HL-60 (cell line): ENCODE measurements around the gene GXYLT2.
A peak's percentile ranks its signal among the peaks of the same experiment; 100 is the strongest.

ENCODE experiments used
- DNase-seq, 2 experiments: peaks; one replicate each; pipeline ENCODE4 v3.0.0-alpha.2; 2010 to 2020; ENCODE audit warnings: low read depth in 1 of 2, low spot score in 1 of 2
- H3K27ac ChIP-seq: fragments of 250-450 bp; sonication (Bioruptor Pico); replicated peaks from 2 replicates; pipeline ENCODE4 v1.5.1; 2020; ENCODE audit warnings: mild to moderate bottlenecking, moderate library complexity
- H3K27me3 ChIP-seq: fragments of 250-450 bp; sonication (Bioruptor Pico); 2 replicates; pipeline ENCODE4 v1.5.1; 2021; ENCODE audit warnings: mild to moderate bottlenecking, moderate library complexity; ENCODE audit not compliant: insufficient read depth, poor library complexity, severe bottlenecking
- H3K4me3 ChIP-seq: replicated peaks from 2 replicates; pipeline ENCODE4 v1.5.1; 2011; ENCODE audit warnings: mild to moderate bottlenecking, control low read depth, low read length; ENCODE audit not compliant: insufficient read depth
- CTCF ChIP-seq: IDR thresholded peaks from one replicate; pipeline ENCODE4 v1.5.1; 2011; ENCODE audit warnings: low read length, control low read depth, inconsistent platforms; ENCODE audit not compliant: insufficient read depth
- GABPA ChIP-seq: IDR thresholded peaks from 2 replicates; pipeline ENCODE4 v1.6.1; 2012; ENCODE audit warnings: low read depth
- POLR2AphosphoS5 ChIP-seq: IDR thresholded peaks from 2 replicates; pipeline ENCODE4 v1.6.1; 2012; ENCODE audit warnings: low read depth
- REST ChIP-seq: IDR thresholded peaks from 2 replicates; pipeline ENCODE4 v1.6.1; 2012; ENCODE audit warnings: low read depth; ENCODE audit not compliant: insufficient replicate concordance
- SPI1 ChIP-seq: IDR thresholded peaks from 2 replicates; pipeline ENCODE4 v1.6.1; 2012; ENCODE audit warnings: low read depth, mild to moderate bottlenecking, borderline replicate concordance

Gene GXYLT2

GRCh38 chr3:72848703-72849081 is 39.2 kb upstream of the GXYLT2 start:
- Histone ChIP-seq H3K27ac (peak overlapping the region; percentile 87), H3K4me3 (peak overlapping the region; percentile 67), H3K27me3 (no peaks in the 10 kb centered on the region)
- peak; percentile 42 to 85 for DNase-seq
- TF ChIP-seq REST = no peak
- TF ChIP-seq CTCF = no peak
- TF ChIP-seq POLR2AphosphoS5 = peak; percentile 73
- TF ChIP-seq GABPA = no peak
- peak; percentile 95 for TF ChIP-seq SPI1

- Histone ChIP-seq H3K27ac (no peak overlapping the region), H3K27me3 (no peaks in the 10 kb centered on the region), H3K4me3 (no peak overlapping the region)
- DNase-seq = no peak
- TF ChIP-seq GABPA = no peak
- no peak for TF ChIP-seq POLR2AphosphoS5
- no peak for TF ChIP-seq CTCF
- no peak for TF ChIP-seq SPI1
- TF ChIP-seq REST = no peak
Measured at GRCh38 chr3:72855001-72855400, 32.8 kb upstream of the GXYLT2 start.

GRCh38 chr3:72860053-72860452 is 27.8 kb upstream of the GXYLT2 start:
- H3K27me3 ChIP-seq = no peaks in the 10 kb centered on the region
- no peak overlapping the region for H3K4me3 ChIP-seq
- TF ChIP-seq GABPA = no peak
- no peak for TF ChIP-seq POLR2AphosphoS5
- no peak for TF ChIP-seq SPI1
- no peak for TF ChIP-seq CTCF
- no peak for TF ChIP-seq REST
- DNase-seq = no peak
- H3K27ac ChIP-seq = no peak overlapping the region
